H9 (cell line): ENCODE measurements around the gene TMEM106B. TPM values are rescaled to one million over a fixed set of nuclear protein-coding genes. Genes with fewer than 3 reads are reported as not detected.

ENCODE experiments used
- DNase-seq: peaks from one replicate; pipeline ENCODE4 v3.0.0-alpha.2; 2017
- H2AFZ ChIP-seq: one replicate; pipeline ENCODE4 v1.6.1; 2013; ENCODE audit warnings: mild to moderate bottlenecking, low read length, control low read depth, moderate library complexity
- H2AK5ac ChIP-seq: 2 replicates; pipeline ENCODE4 v1.6.1; 2013; ENCODE audit warnings: low read length, control low read depth, mixed read lengths; ENCODE audit not compliant: insufficient read length
- H2BK120ac ChIP-seq: one replicate; pipeline ENCODE4 v1.6.1; 2013; ENCODE audit warnings: low read depth, mild to moderate bottlenecking, low read length, control low read depth, inconsistent platforms; ENCODE audit not compliant: poor library complexity, severe bottlenecking
- H2BK12ac ChIP-seq: 2 replicates; pipeline ENCODE4 v1.6.1; 2013; ENCODE audit warnings: low read length, control low read depth, mixed read lengths, low read depth; ENCODE audit not compliant: insufficient read length
- H2BK15ac ChIP-seq: 2 replicates; pipeline ENCODE4 v1.6.1; 2013; ENCODE audit warnings: low read depth, low read length, control low read depth
- H2BK20ac ChIP-seq: one replicate; pipeline ENCODE4 v1.6.1; 2013; ENCODE audit warnings: low read depth, mild to moderate bottlenecking, low read length, control low read depth, inconsistent platforms; ENCODE audit not compliant: poor library complexity, severe bottlenecking
- H2BK5ac ChIP-seq: 2 replicates; pipeline ENCODE4 v1.6.1; 2013; ENCODE audit warnings: low read length, control low read depth, mixed read lengths; ENCODE audit not compliant: insufficient read length
- H3K14ac ChIP-seq: 2 replicates; pipeline ENCODE4 v1.6.1; 2013; ENCODE audit warnings: low read length, control low read depth; ENCODE audit not compliant: insufficient read depth
- H3K18ac ChIP-seq: 2 replicates; pipeline ENCODE4 v1.6.1; 2013; ENCODE audit warnings: low read depth, mild to moderate bottlenecking, mixed read lengths, low read length, control low read depth; ENCODE audit not compliant: insufficient read length
- H3K23ac ChIP-seq: 2 replicates; pipeline ENCODE4 v1.6.1; 2013; ENCODE audit warnings: low read length, control low read depth, mixed read lengths, low read depth; ENCODE audit not compliant: insufficient read length
- H3K23me2 ChIP-seq: 2 replicates; pipeline ENCODE4 v1.6.1; 2013; ENCODE audit warnings: low read depth, mild to moderate bottlenecking, mixed read lengths, low read length, control low read depth; ENCODE audit not compliant: insufficient read length, poor library complexity, severe bottlenecking
- H3K27ac ChIP-seq: 2 replicates; pipeline ENCODE4 v1.5.1; 2013; ENCODE audit warnings: low read length, control low read depth, mixed read lengths, low read depth; ENCODE audit not compliant: insufficient read length
- H3K27me3 ChIP-seq: 2 replicates; pipeline ENCODE4 v1.6.1; 2013; ENCODE audit warnings: low read length, control low read depth, inconsistent platforms; ENCODE audit not compliant: insufficient read depth
- H3K4ac ChIP-seq: 2 replicates; pipeline ENCODE4 v1.6.1; 2013; ENCODE audit warnings: low read depth, mild to moderate bottlenecking, control low read depth, inconsistent platforms, low read length, moderate library complexity
- H3K4me1 ChIP-seq: 2 replicates; pipeline ENCODE4 v1.6.1; 2013; ENCODE audit warnings: low read length, control low read depth, inconsistent platforms; ENCODE audit not compliant: insufficient read depth
- H3K4me2 ChIP-seq: 2 replicates; pipeline ENCODE4 v1.6.1; 2013; ENCODE audit warnings: low read length, control low read depth, mixed read lengths; ENCODE audit not compliant: insufficient read length, insufficient read depth
- H3K56ac ChIP-seq: 2 replicates; pipeline ENCODE4 v1.6.1; 2013; ENCODE audit warnings: low read depth, mild to moderate bottlenecking, mixed read lengths, low read length, control low read depth; ENCODE audit not compliant: insufficient read length
- H3K79me1 ChIP-seq: 2 replicates; pipeline ENCODE4 v1.6.1; 2013; ENCODE audit warnings: low read depth, mild to moderate bottlenecking, moderate library complexity, low read length, control low read depth, inconsistent platforms; ENCODE audit not compliant: insufficient read depth, poor library complexity, severe bottlenecking
- H3K79me2 ChIP-seq: 2 replicates; pipeline ENCODE4 v1.6.1; 2013; ENCODE audit warnings: low read length, control low read depth, inconsistent platforms; ENCODE audit not compliant: insufficient read depth
- H3K9ac ChIP-seq: 2 replicates; pipeline ENCODE4 v1.6.1; 2013; ENCODE audit warnings: low read length, control low read depth, mixed read lengths; ENCODE audit not compliant: insufficient read length; ENCODE audit errors: extremely low read depth
- H3K9me3 ChIP-seq: one replicate; pipeline ENCODE4 v1.6.1; 2013; ENCODE audit warnings: low read depth, low read length, inconsistent platforms; ENCODE audit not compliant: control insufficient read depth
- H3T11ph ChIP-seq: one replicate; pipeline ENCODE4 v1.6.1; 2013; ENCODE audit warnings: mild to moderate bottlenecking, low read length, control low read depth, inconsistent platforms
- H4K20me1 ChIP-seq: one replicate; pipeline ENCODE4 v1.6.1; 2013; ENCODE audit not compliant: control insufficient read depth, insufficient read length, insufficient read depth
- H4K5ac ChIP-seq: 2 replicates; pipeline ENCODE4 v1.6.1; 2013; ENCODE audit warnings: low read depth, mild to moderate bottlenecking, mixed read lengths, low read length, control low read depth; ENCODE audit not compliant: insufficient read length
- H4K8ac ChIP-seq: replicated peaks from 2 replicates; pipeline ENCODE4 v1.6.1; 2013; ENCODE audit warnings: low read length, control low read depth, mixed read lengths, low read depth; ENCODE audit not compliant: insufficient read length
- H4K91ac ChIP-seq: 2 replicates; pipeline ENCODE4 v1.6.1; 2013; ENCODE audit warnings: low read depth, mild to moderate bottlenecking, moderate library complexity, mixed read lengths, low read length, control low read depth; ENCODE audit not compliant: insufficient read length
- H3K27ac Mint-ChIP-seq, 3 experiments: 2 replicates in 2 of 3; 3 replicates in 1 of 3; pipeline ENCODE4 v1.8.0; 2020 to 2021; ENCODE audit warnings: mixed read lengths in 3 of 3, mild to moderate bottlenecking in 1 of 3, moderate library complexity in 1 of 3
- H3K27me3 Mint-ChIP-seq: 2 replicates; pipeline ENCODE4 v1.8.0; 2021; ENCODE audit warnings: low read depth, mild to moderate bottlenecking, moderate library complexity, mixed read lengths
- H3K36me3 Mint-ChIP-seq, 3 experiments: 2 replicates in 2 of 3; 3 replicates in 1 of 3; pipeline ENCODE4 v1.8.0; 2020 to 2021; ENCODE audit warnings: low read depth in 3 of 3, mixed read lengths in 3 of 3; ENCODE audit not compliant: insufficient read depth in 1 of 3
- H3K4me1 Mint-ChIP-seq, 2 experiments: 2 replicates each; pipeline ENCODE4 v1.8.0; 2020; ENCODE audit warnings: mixed read lengths in 2 of 2
- H3K4me3 Mint-ChIP-seq, 2 experiments: 2 replicates in 1 of 2; 3 replicates in 1 of 2; pipeline ENCODE4 v1.8.0; 2020 to 2021; ENCODE audit warnings: mild to moderate bottlenecking in 2 of 2, mixed read lengths in 2 of 2, moderate library complexity in 1 of 2
- H3K9me3 Mint-ChIP-seq, 2 experiments: 2 replicates in 1 of 2; 3 replicates in 1 of 2; pipeline ENCODE4 v1.8.0; 2020; ENCODE audit warnings: mild to moderate bottlenecking in 2 of 2, mixed read lengths in 2 of 2, moderate library complexity in 1 of 2
- WGBS: extraction: QIAGEN DNeasy Blood & Tissue Kit; methylation state at CpG from one replicate; pipeline ENCODE4 v1.1.7; 2013; ENCODE audit warnings: missing lambda C conversion rate, low lambda C conversion rate, mixed read lengths; ENCODE audit not compliant: insufficient read length; ENCODE audit errors: extremely low coverage; 5-methylcytosine and 5-hydroxymethylcytosine counted together
- total RNA-seq: library from RNA; stranded (reverse); gene quantifications from 2 replicates; pipeline ENCODE4 v1.2.1, GENCODE V29; 2021
- TF ChIP-seq, protein P1 (sequence below): fragments of 200-600 bp; sonication (generic); conservative IDR thresholded peaks from 3 replicates; pipeline ENCODE4 v1.8.0; 2021; ENCODE audit warnings: antibody characterized with exemption, mild to moderate bottlenecking

Gene TMEM106B
- total RNA-seq, 1 experiment from 2014 or later = 28.4 TPM

DNA sequence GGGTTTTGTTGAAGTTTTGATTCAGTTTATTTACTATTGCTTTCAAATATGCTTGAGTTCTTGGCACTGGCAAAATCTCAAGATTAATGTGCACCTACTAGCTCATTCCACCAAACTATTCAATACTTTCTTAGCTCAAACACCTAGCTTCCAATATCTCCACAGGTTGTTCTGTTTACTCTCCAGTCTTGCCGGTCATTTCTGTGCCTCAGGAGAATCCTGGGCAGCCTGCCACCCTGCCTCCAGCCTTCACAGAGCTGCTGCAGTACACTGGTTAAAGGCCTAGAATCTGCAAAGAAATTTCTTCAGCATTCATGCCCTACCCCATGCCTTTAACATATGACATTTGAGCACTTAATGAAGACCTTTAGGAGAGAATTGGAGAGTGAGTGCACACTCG lies 4.0 kb upstream of the TMEM106B start:
- H2BK5ac ChIP-seq = no peak overlapping the region
- H3K4me1 Mint-ChIP-seq = peaks cover 11 to 12% of the 10 kb centered on the region in 2 experiments
- no peaks in the 10 kb centered on the region for H3K79me1 ChIP-seq
- H3K23me2 ChIP-seq = peaks cover 13% of the 10 kb centered on the region
- H2AFZ ChIP-seq = no peak overlapping the region
- H4K20me1 ChIP-seq = no peaks in the 10 kb centered on the region
- no peak overlapping the region for H3T11ph ChIP-seq
- H3K27me3 Mint-ChIP-seq = peaks cover 7% of the 10 kb centered on the region
- H3K27me3 ChIP-seq = no peaks in the 10 kb centered on the region
- peaks cover under 1% of the 10 kb centered on the region; the same call in 1 of the 2 replicates for H3K79me2 ChIP-seq
- no peak overlapping the region for H3K4ac ChIP-seq
- peaks cover under 1% of the 10 kb centered on the region; the same call in 1 of the 2 replicates for H3K4me1 ChIP-seq
- H2BK12ac ChIP-seq = no peak overlapping the region
- H2BK20ac ChIP-seq = no peak overlapping the region
- H3K9me3 Mint-ChIP-seq = no peaks in the 10 kb centered on the region; a peak in 1 of 5 replicates
- no peak for DNase-seq
- no CpG with 5 or more reads among the region's 2 CpGs for WGBS
- H3K4me3 Mint-ChIP-seq = no peak overlapping the region
- H3K27ac Mint-ChIP-seq = peak overlapping the region in 1 of 3 experiments; percentile 7; a peak in 2 of 7 replicates
- H4K8ac ChIP-seq = no peak overlapping the region
- no peak overlapping the region for H3K27ac ChIP-seq
- no peak overlapping the region for H2BK120ac ChIP-seq
- no peak overlapping the region for H3K23ac ChIP-seq
- no peaks in the 10 kb centered on the region for H3K9me3 ChIP-seq
- H3K4me2 ChIP-seq = no peak overlapping the region
- H2AK5ac ChIP-seq = no peak overlapping the region
- H2BK15ac ChIP-seq = no peak overlapping the region
- H3K56ac ChIP-seq = no peak overlapping the region
- H4K5ac ChIP-seq = no peak overlapping the region
- no peak overlapping the region for H3K18ac ChIP-seq
- no peaks in the 10 kb centered on the region; a peak in 1 of 7 replicates for H3K36me3 Mint-ChIP-seq
- TF ChIP-seq, protein P1, sequence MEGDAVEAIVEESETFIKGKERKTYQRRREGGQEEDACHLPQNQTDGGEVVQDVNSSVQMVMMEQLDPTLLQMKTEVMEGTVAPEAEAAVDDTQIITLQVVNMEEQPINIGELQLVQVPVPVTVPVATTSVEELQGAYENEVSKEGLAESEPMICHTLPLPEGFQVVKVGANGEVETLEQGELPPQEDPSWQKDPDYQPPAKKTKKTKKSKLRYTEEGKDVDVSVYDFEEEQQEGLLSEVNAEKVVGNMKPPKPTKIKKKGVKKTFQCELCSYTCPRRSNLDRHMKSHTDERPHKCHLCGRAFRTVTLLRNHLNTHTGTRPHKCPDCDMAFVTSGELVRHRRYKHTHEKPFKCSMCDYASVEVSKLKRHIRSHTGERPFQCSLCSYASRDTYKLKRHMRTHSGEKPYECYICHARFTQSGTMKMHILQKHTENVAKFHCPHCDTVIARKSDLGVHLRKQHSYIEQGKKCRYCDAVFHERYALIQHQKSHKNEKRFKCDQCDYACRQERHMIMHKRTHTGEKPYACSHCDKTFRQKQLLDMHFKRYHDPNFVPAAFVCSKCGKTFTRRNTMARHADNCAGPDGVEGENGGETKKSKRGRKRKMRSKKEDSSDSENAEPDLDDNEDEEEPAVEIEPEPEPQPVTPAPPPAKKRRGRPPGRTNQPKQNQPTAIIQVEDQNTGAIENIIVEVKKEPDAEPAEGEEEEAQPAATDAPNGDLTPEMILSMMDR = no peak
- no peak overlapping the region for H4K91ac ChIP-seq
- H3K9ac ChIP-seq = no peak overlapping the region
- no peak overlapping the region for H3K14ac ChIP-seq
